HEK293 (cell line): ENCODE data around the gene LAMB4.

Experiments
- CTCF ChIA-PET: fragments of 350-600 bp; formaldehyde crosslinking; extraction: SDS; loops from one replicate; lab custom pipeline; 2021; ENCODE audit warnings: antibody characterized with exemption; lab: Yijun Ruan, JAX
- POLR2A ChIA-PET: fragments of 300-600 bp; formaldehyde crosslinking; extraction: SDS; loops from one replicate; lab custom pipeline; 2020; ENCODE audit warnings: antibody characterized with exemption, inconsistent platforms; lab: Yijun Ruan, JAX
- H3K27ac ChIP-seq: fragments of 200-500 bp; sonication (Bioruptor generic); 2 replicates; pipeline ENCODE4 v1.5.1; 2014; ENCODE audit warnings: low read depth, low read length, control low read depth, inconsistent platforms; ENCODE audit errors: extremely low read depth
- H3K36me3 ChIP-seq, 2 experiments: fragments of 200-500 bp in 1 of 2; sonication (Bioruptor generic) in 1 of 2; 1 replicate in 1 of 2; 2 replicates in 1 of 2; pipeline ENCODE4 v1.5.1; 2014 to 2017; ENCODE audit warnings: inconsistent platforms in 2 of 2, low read length in 2 of 2; ENCODE audit not compliant: control insufficient read depth in 2 of 2, insufficient read depth in 1 of 2
- H3K4me1 ChIP-seq: fragments of 200-500 bp; sonication (Bioruptor generic); 2 replicates; pipeline ENCODE4 v1.5.1; 2014; ENCODE audit warnings: mild to moderate bottlenecking, low read length, inconsistent platforms; ENCODE audit not compliant: control insufficient read depth, insufficient read depth
- H3K4me3 ChIP-seq: 2 replicates; pipeline ENCODE4 v1.5.1; 2011; ENCODE audit warnings: low read depth, mild to moderate bottlenecking, control low read depth, low read length, moderate library complexity
- H3K9me3 ChIP-seq: fragments of 200-500 bp; sonication (Bioruptor generic); 2 replicates; pipeline ENCODE4 v1.5.1; 2014; ENCODE audit warnings: low read depth, low read length, inconsistent platforms; ENCODE audit not compliant: control insufficient read depth, insufficient read depth
- GLI4 ChIP-seq: fragments of 450-650 bp; formaldehyde crosslinking; IDR thresholded peaks from 2 replicates; pipeline ENCODE4 v1.5.1; 2016; ENCODE audit warnings: missing biosample characterization, missing genetic modification characterization
- GLIS1 ChIP-seq: fragments of 450-650 bp; formaldehyde crosslinking; IDR thresholded peaks from 2 replicates; pipeline ENCODE4 v1.5.1; 2016; ENCODE audit warnings: missing biosample characterization, missing genetic modification characterization
- HIC1 ChIP-seq: fragments of 450-650 bp; formaldehyde crosslinking; IDR thresholded peaks from 2 replicates; pipeline ENCODE4 v1.5.1; 2016; ENCODE audit warnings: missing biosample characterization, missing genetic modification characterization
- IKZF3 ChIP-seq: fragments of 450-650 bp; IDR thresholded peaks from 2 replicates; pipeline ENCODE4 v1.5.0; 2018; ENCODE audit warnings: missing biosample characterization, mild to moderate bottlenecking, missing genetic modification characterization, moderate library complexity
- KLF9 ChIP-seq: fragments of 450-650 bp; formaldehyde crosslinking; IDR thresholded peaks from 2 replicates; pipeline ENCODE4 v1.5.1; 2016; ENCODE audit warnings: missing biosample characterization, missing genetic modification characterization, low read depth
- PRDM6 ChIP-seq: fragments of 450-650 bp; formaldehyde crosslinking; IDR thresholded peaks from 2 replicates; pipeline ENCODE4 v1.5.1; 2017; ENCODE audit warnings: missing biosample characterization, missing genetic modification characterization
- SP7 ChIP-seq: fragments of 450-650 bp; formaldehyde crosslinking; IDR thresholded peaks from 2 replicates; pipeline ENCODE4 v1.5.1; 2016; ENCODE audit warnings: missing biosample characterization, missing genetic modification characterization
- TSHZ1 ChIP-seq: fragments of 450-650 bp; formaldehyde crosslinking; IDR thresholded peaks from 2 replicates; pipeline ENCODE4 v1.5.1; 2016; ENCODE audit warnings: missing biosample characterization, missing genetic modification characterization, borderline replicate concordance
- ZBTB44 ChIP-seq: fragments of 450-650 bp; IDR thresholded peaks from 2 replicates; pipeline ENCODE4 v1.5.1; 2018; ENCODE audit warnings: missing biosample characterization, mild to moderate bottlenecking, missing genetic modification characterization
- ZFP41 ChIP-seq: fragments of 450-650 bp; formaldehyde crosslinking; IDR thresholded peaks from 2 replicates; pipeline ENCODE4 v1.5.1; 2016; ENCODE audit warnings: missing biosample characterization, missing genetic modification characterization, borderline replicate concordance
- ZNF146 ChIP-seq: fragments of 450-650 bp; formaldehyde crosslinking; IDR thresholded peaks from 2 replicates; pipeline ENCODE4 v1.5.1; 2016; ENCODE audit warnings: missing biosample characterization, missing genetic modification characterization
- ZNF16 ChIP-seq: fragments of 450-650 bp; formaldehyde crosslinking; IDR thresholded peaks from 2 replicates; pipeline ENCODE4 v1.5.1; 2016; ENCODE audit warnings: low read depth, missing biosample characterization, missing genetic modification characterization
- ZNF561 ChIP-seq: fragments of 450-650 bp; IDR thresholded peaks from 2 replicates; pipeline ENCODE4 v1.5.1; 2018; ENCODE audit warnings: missing biosample characterization, missing genetic modification characterization, borderline replicate concordance
- ZNF623 ChIP-seq: fragments of 450-650 bp; formaldehyde crosslinking; IDR thresholded peaks from 2 replicates; pipeline ENCODE4 v1.5.1; 2016; ENCODE audit warnings: missing biosample characterization, missing genetic modification characterization
- ZNF624 ChIP-seq: fragments of 450-650 bp; formaldehyde crosslinking; IDR thresholded peaks from 2 replicates; pipeline ENCODE4 v1.5.1; 2017; ENCODE audit warnings: missing biosample characterization, missing genetic modification characterization
- ZNF776 ChIP-seq: fragments of 450-650 bp; formaldehyde crosslinking; IDR thresholded peaks from 2 replicates; pipeline ENCODE4 v1.5.0; 2017; ENCODE audit warnings: missing biosample characterization, missing genetic modification characterization, borderline replicate concordance
- ZNF791 ChIP-seq: fragments of 450-650 bp; formaldehyde crosslinking; IDR thresholded peaks from 2 replicates; pipeline ENCODE4 v1.5.1; 2016; ENCODE audit warnings: missing biosample characterization, missing genetic modification characterization
- ZSCAN4 ChIP-seq: fragments of 450-650 bp; formaldehyde crosslinking; IDR thresholded peaks from 2 replicates; pipeline ENCODE4 v1.5.1; 2017; ENCODE audit warnings: missing biosample characterization, missing genetic modification characterization

Gene LAMB4

GRCh38 chr7:108093341-108093740, 36.8 kb downstream of the LAMB4 start:
- Histone ChIP-seq H3K4me1 (no peaks in the 10 kb centered on the region; the same call in 1 of the 2 replicates), H3K9me3 (no peaks in the 10 kb centered on the region), H3K27ac (no peak overlapping the region), H3K4me3 (no peak overlapping the region), H3K36me3 (no peaks in the 10 kb centered on the region)
- ChIA-PET POLR2A (no interaction called here), CTCF (no interaction called here)
- TF ChIP-seq ZSCAN4 (no peak), GLIS1 (no peak), PRDM6 (tag by site-specific recombination) (no peak), ZNF146 (tag by site-specific recombination) (no peak), ZBTB44 (tag by site-specific recombination) (no peak), ZNF16 (tag by site-specific recombination) (no peak), SP7 (no peak), ZNF623 (tag by site-specific recombination) (no peak), KLF9 (tag by site-specific recombination) (no peak), HIC1 (tag by site-specific recombination) (no peak), ZNF791 (tag by site-specific recombination) (no peak), ZNF776 (tag by site-specific recombination) (no peak), ZFP41 (tag by site-specific recombination) (no peak), TSHZ1 (tag by site-specific recombination) (no peak), IKZF3 (no peak), ZNF561 (tag by site-specific recombination) (no peak), ZNF624 (tag by site-specific recombination) (no peak), GLI4 (tag by site-specific recombination) (no peak)
